HepG2 (cell line): Measurements from ENCODE around the gene FOXA1. TPM values are rescaled to one million over a fixed set of nuclear protein-coding genes. Genes with fewer than 3 reads are reported as not detected.

Source experiments
- AKNA ChIP-seq: sonication (generic); formaldehyde crosslinking; IDR thresholded peaks from 2 replicates; pipeline ENCODE4 v1.4.0; 2020; ENCODE audit warnings: missing genetic modification reagents, borderline replicate concordance
- KDM5A ChIP-seq: fragments of 200-600 bp; sonication (generic); IDR thresholded peaks from 2 replicates; pipeline ENCODE4 v1.7.0; 2018; ENCODE audit warnings: antibody characterized with exemption, mild to moderate bottlenecking, low read length, borderline replicate concordance
- NFKB2 ChIP-seq: sonication (generic); formaldehyde crosslinking; IDR thresholded peaks from 2 replicates; pipeline ENCODE4 v1.4.0; 2020; ENCODE audit warnings: missing genetic modification reagents, borderline replicate concordance
- POGZ ChIP-seq: sonication (generic); formaldehyde crosslinking; IDR thresholded peaks from 2 replicates; pipeline ENCODE4 v1.4.0; 2020; ENCODE audit warnings: mild to moderate bottlenecking, missing genetic modification reagents
- TAF15 ChIP-seq: fragments of 200-400 bp; formaldehyde crosslinking; IDR thresholded peaks from one replicate; pipeline ENCODE4 v1.6.1; 2018; ENCODE audit warnings: mild to moderate bottlenecking, low read depth, low read length; ENCODE audit not compliant: poor library complexity, severe bottlenecking
- U2AF1 ChIP-seq: fragments of 200-400 bp; formaldehyde crosslinking; optimal IDR thresholded peaks from 2 replicates; pipeline ENCODE3; 2017; ENCODE audit warnings: mild to moderate bottlenecking, low read depth, low read length
- U2AF2 ChIP-seq: fragments of 200-400 bp; formaldehyde crosslinking; IDR thresholded peaks from 2 replicates; pipeline ENCODE4 v1.6.1; 2017; ENCODE audit warnings: low read depth, mild to moderate bottlenecking, low read length
- ZMAT3 ChIP-seq: sonication (generic); formaldehyde crosslinking; conservative IDR thresholded peaks from 2 replicates; pipeline ENCODE4 v1.7.0; 2021; ENCODE audit warnings: missing genetic modification reagents
- ZNF790 ChIP-seq: sonication (generic); formaldehyde crosslinking; IDR thresholded peaks from 2 replicates; pipeline ENCODE4 v1.8.0; 2022; ENCODE audit warnings: missing genetic modification reagents, mild to moderate bottlenecking, borderline replicate concordance
- polyA plus RNA-seq, 8 experiments: library from polyadenylated mRNA; depleted of rRNA in 3 of 8; stranded (reverse) in 7 of 8; unstranded in 1 of 8; fragments of >200 nt; fragmentation: Illumina TruSeq in 4 of 8; extraction: Trizol in 4 of 8; gene quantifications; 2 replicates each; pipeline versions ENCODE4 v1.2.1 to v1.2.3, GENCODE V29; 2011 to 2016; ENCODE audit warnings: low read depth in 4 of 8, missing spikeins in 1 of 8, mixed read lengths in 1 of 8; ENCODE audit not compliant: insufficient read depth in 1 of 8
- total RNA-seq, 5 experiments: library from RNA; depleted of rRNA; stranded (reverse); fragments of >200 nt; fragmentation: Illumina TruSeq; extraction: Trizol; gene quantifications; 2 replicates each; pipeline ENCODE4 v1.2.3, GENCODE V29; 2016; ENCODE audit warnings: low read depth in 1 of 5
- TF ChIP-seq, protein P1 (sequence below): sonication (generic); formaldehyde crosslinking; conservative IDR thresholded peaks from 2 replicates; pipeline ENCODE4 v1.5.0; 2020; ENCODE audit warnings: missing genetic modification reagents
- TF ChIP-seq, protein P2 (sequence below): sonication (generic); formaldehyde crosslinking; IDR thresholded peaks from 2 replicates; pipeline ENCODE4 v1.4.0; 2020; ENCODE audit warnings: missing genetic modification reagents

Gene FOXA1
- total and polyA plus RNA-seq, 2 of the 13 experiments (the other 11 are each of a cell fraction or from before 2014, with no cell fraction given), result 43.4 to 58.6 TPM

GRCh38 chr14:37592482-37593408 lies 2.3 kb downstream of the FOXA1 start (continued):
- TF ChIP-seq, protein P1, sequence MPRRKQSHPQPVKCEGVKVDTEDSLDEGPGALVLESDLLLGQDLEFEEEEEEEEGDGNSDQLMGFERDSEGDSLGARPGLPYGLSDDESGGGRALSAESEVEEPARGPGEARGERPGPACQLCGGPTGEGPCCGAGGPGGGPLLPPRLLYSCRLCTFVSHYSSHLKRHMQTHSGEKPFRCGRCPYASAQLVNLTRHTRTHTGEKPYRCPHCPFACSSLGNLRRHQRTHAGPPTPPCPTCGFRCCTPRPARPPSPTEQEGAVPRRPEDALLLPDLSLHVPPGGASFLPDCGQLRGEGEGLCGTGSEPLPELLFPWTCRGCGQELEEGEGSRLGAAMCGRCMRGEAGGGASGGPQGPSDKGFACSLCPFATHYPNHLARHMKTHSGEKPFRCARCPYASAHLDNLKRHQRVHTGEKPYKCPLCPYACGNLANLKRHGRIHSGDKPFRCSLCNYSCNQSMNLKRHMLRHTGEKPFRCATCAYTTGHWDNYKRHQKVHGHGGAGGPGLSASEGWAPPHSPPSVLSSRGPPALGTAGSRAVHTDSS (CRISPR knock-in tag), result 0 out of 2 replicates have a peak, but pooled peaks have one; percentile 35
- no peak for TF ChIP-seq U2AF1
- no peak; the same call in 1 of the 2 replicates for TF ChIP-seq KDM5A
- TF ChIP-seq ZMAT3 (CRISPR knock-in tag), result no peak
- no peak for TF ChIP-seq AKNA (CRISPR knock-in tag)
- peak; percentile 52 for TF ChIP-seq TAF15
- TF ChIP-seq NFKB2 (CRISPR knock-in tag), result peak; percentile 83; the same call in 1 of the 2 replicates
- TF ChIP-seq ZNF790, result 0 out of 2 replicates have a peak, but pooled peaks have one; percentile 7
- TF ChIP-seq POGZ (CRISPR knock-in tag), result peak; percentile 74; the same call in 1 of the 2 replicates
- TF ChIP-seq, protein P2, sequence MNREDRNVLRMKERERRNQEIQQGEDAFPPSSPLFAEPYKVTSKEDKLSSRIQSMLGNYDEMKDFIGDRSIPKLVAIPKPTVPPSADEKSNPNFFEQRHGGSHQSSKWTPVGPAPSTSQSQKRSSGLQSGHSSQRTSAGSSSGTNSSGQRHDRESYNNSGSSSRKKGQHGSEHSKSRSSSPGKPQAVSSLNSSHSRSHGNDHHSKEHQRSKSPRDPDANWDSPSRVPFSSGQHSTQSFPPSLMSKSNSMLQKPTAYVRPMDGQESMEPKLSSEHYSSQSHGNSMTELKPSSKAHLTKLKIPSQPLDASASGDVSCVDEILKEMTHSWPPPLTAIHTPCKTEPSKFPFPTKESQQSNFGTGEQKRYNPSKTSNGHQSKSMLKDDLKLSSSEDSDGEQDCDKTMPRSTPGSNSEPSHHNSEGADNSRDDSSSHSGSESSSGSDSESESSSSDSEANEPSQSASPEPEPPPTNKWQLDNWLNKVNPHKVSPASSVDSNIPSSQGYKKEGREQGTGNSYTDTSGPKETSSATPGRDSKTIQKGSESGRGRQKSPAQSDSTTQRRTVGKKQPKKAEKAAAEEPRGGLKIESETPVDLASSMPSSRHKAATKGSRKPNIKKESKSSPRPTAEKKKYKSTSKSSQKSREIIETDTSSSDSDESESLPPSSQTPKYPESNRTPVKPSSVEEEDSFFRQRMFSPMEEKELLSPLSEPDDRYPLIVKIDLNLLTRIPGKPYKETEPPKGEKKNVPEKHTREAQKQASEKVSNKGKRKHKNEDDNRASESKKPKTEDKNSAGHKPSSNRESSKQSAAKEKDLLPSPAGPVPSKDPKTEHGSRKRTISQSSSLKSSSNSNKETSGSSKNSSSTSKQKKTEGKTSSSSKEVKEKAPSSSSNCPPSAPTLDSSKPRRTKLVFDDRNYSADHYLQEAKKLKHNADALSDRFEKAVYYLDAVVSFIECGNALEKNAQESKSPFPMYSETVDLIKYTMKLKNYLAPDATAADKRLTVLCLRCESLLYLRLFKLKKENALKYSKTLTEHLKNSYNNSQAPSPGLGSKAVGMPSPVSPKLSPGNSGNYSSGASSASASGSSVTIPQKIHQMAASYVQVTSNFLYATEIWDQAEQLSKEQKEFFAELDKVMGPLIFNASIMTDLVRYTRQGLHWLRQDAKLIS (CRISPR knock-in tag), result no peak
- no peak for TF ChIP-seq U2AF2
